Hindlimb muscle (tissue), 1 donor: ENCODE results near the gene TCF7L2. TPM values are rescaled to one million over a fixed set of nuclear protein-coding genes. Genes with fewer than 3 reads are reported as not detected.

Experiments
- DNase-seq: peaks from one replicate; pipeline ENCODE4 v3.0.0-alpha.2; 2013
- polyA plus RNA-seq: library from polyadenylated mRNA; unstranded; fragments of 120-200 nt; gene quantifications from one replicate; pipeline ENCODE4 v1.2.1, GENCODE V29; 2013; ENCODE audit not compliant: insufficient read length

The TCF7L2 gene
- polyA plus RNA-seq, 1 donor: 55.8 TPM

DNA sequence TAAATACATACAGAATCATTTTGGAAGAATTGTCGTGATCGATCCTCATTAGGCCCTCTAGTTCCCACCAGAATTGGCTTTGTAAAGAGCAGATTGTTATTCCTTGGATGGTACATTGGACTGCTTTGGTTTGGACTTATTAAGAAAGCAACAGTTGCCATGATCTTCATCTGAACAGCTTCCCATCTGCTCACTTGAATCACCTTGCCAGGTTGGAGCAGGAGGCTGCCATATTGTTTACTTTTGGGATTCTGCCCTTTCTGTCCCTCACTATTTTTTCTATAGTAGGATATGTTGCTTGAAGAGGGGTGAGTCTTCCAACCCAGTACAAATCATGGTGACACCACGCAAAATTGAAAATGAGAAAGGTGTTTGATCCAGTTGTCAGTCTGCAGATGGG is 199.6 kb downstream of the TCF7L2 start:
- no peak for DNase-seq

DNA sequence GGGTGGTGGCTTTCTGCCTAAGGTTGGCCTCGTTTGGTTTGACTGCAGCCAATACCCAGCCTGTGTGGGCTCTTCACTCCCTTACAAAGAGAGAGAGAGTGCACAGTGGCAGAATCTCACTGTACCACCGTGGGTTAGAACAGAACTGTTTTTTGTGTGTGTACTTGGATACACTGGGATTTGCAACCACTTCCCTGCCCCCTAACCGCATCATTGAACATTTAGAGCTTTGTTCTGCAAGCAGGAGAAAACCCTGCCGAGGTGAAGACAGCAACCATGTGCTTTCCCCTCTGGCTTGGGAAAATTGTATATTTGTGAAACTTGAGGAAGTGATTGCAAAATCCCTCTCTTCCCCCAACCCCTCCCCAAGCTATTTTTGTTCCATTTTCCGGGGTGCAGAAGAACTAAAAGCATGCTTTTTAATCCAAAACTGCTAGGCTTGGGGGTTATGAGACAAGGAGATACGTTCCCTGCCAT is 201.2 kb downstream of the TCF7L2 start:
- no peak for DNase-seq

DNA sequence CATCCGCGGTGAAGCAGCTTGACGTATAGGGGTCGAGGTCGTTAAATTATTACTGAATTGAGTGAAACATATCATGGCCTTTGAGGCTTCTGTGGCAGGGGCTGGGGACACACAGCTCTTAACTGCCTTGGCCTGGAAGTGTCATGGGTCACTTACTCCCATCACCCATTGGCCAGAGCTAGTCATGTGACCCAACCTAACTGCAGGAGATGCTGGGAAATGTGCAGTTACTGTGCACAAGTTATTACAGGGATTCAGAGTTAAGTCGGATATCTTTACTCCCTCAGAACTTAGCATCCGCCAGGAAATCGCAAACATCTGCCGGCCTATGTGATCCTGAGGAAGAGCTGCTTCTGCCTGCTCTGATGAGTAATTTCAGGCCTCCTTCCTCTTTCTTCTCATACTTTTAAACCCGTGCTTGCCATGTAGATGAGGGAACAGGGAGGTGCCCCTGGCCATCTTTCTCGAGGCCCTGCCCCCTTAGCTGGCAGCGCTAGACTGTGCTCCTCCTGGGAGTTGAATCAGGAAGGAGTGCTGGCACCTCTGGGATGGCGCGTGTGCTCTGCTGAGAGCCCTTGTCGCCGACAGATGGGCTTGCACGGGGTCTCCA is 203.6 kb downstream of the TCF7L2 start:
- no peak for DNase-seq

- no peak for DNase-seq
Measured at GRCh38 chr10:113157441-113157840, 207.4 kb downstream of the TCF7L2 start.

DNA sequence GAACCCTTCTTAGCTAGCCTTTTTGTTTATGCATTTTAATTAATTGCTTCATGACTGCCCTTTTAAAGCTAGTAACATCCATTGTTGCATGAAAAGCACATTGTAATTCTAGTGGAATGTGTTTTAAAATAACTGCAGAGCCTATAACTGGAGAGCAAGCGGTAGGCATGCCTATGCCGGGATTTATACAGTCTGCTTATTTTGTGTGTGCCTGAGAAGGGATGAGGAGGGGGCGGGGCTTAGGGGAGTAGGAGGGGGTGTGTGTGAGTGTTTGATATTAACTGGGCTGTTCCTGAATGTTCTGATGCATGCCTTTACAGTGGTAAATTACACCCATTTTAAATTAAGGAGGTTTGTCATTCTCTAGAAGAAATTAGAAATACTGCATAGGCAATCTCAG is 208.1 kb downstream of the TCF7L2 start:
- DNase-seq: no peak

DNA sequence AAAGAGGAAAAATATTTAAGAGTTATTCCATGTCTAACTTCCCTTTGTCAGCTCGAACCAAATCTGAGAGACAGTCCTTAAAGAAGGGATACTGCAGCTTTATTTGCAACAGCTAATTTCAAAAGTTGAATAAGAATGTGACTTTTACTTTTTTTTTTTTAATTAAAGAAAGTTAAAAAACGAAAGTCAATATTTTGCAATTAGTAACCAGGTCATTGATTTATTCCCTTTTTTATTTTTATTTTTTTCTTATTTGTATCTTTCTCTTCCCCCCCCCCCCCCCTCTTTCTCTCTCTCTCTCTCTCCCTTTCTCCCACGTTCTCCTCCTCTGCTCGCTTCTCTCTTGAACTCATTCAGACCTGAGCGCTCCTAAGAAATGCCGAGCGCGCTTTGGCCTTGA is 209.5 kb downstream of the TCF7L2 start:
- no peak for DNase-seq

- no peak for DNase-seq
Measured at GRCh38 chr10:113160641-113161040, 210.6 kb downstream of the TCF7L2 start.

DNA sequence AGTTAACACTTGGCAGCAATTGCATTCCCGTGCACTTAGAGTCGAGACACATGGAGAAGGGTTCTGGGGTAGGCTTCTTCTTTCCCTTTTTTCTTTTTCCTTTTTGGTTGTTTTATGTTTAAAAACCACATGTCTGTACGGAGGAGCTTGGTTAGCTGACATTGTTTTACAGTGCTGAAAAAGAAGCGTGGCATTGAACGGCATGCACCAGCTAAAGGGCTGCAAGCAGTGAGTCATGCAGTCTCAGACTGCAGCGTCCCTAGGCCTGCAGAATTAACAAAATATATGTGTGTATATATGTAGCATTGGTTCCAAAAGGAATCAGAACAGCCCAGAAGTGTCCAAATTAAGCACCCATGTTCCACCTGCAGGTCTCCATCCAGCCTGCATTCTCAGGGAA is 211.0 kb downstream of the TCF7L2 start:
- no peak for DNase-seq

DNA sequence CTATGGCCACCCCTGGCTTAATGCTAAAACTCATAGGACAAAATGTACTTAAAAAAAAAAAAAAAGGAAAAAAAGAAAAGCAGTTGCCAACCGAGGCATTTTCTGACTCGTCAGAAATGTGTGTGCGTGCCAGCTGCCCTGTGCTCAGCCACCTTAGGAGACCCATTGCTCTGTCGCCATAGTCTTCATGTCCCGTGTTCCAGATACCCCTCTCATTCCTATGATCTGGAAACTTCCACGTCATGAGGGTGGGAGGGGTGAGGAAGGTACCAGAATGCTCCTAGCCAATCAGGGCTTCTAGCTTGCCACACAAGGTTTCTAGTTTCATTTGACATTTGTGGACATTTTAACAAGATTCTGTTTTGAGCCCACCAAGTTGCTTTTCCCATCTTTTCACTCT is 212.9 kb downstream of the TCF7L2 start:
- no peak for DNase-seq

GRCh38 chr10:113165673-113166072 is 215.6 kb downstream of the TCF7L2 start:
- no peak for DNase-seq

GRCh38 chr10:113167702-113168101 is 217.7 kb downstream of the TCF7L2 start:
- no peak for DNase-seq

DNA sequence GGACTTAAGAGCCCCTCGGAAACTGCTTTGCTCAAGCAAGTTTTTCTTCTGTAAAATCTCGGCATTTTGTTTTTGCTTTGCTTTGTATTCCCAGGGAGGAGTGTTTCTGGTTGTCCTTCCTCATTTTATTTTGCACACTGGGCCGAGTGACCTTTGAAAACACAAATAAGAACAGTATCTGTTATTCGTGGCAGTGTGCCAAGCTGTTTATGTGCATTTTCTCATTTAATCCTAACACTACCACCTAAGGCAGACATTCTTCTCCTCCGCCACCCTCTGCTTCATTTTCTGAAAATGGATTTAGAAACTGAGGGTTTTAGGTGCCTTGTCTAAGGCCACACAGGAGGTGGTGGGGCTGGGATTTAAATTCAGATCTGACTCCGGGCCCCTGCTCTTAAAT is 218.5 kb downstream of the TCF7L2 start:
- no peak for DNase-seq

DNA sequence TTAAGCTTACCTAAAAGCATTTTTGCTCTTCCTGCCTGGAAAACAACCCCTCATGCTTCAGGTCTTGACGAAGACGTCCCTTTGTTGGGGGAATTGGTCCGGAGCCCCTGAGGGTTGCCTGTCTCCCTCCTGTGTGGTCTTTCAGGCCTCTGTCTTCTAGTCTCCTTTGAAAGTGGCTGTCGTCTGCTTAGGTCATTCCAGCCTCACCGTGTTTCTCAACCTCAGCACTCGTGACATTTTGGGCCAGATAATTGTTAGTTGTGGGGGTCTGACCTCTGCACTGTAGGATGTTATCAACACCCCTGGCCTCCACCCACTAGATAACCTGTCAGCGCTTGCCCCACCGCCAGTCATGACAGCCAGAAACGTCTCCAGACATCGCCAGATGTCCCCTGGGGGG is 219.1 kb downstream of the TCF7L2 start:
- DNase-seq: no peak

DNA sequence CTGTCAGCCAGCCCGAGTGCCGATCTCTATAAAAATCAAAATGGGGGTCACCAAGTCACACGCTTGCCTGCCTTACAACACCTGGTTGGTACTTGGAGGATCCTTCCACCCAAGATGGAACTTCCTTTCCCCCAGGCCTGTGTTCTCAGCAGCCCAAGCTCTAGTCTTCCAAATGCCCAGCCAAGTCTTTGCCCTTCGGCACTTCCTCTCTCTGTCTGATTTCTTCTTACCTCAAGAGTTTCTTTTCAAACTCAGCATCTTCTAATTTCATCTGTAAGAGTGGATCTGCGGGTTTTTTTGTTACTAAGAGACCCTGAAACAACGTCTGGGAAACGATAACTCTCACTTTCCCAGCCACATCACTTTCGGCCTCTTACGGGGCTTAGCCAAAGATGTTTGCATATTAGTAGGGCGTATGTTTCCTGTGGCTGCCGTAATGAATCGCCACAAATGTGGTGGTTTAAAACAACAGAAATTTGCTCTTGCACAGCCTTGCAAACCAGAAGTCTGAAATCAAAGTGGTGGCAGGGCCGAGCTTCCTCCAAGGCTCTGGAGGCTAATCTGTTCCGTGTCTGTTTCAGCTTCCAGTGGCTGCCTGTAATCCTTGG is 219.9 kb downstream of the TCF7L2 start:
- no peak for DNase-seq

DNA sequence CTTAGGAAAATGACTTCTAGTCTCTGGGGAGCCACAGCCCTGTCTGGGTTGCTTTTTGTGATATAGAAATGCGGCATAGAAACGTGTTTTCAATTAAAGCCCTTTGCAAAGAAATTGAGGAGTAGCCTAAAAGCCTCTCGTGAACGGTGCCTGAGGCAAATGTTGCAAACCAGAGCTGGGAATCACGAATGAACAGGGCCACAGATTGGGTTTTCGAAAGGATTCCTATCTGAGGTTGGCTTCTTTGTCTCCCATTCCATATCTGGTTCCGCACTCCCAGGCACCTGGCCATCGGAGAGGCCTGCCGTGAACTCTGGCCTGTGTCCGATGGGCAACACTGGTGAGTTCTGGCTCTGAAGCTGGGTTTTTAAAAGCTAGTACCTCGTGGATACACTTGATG is 221.6 kb downstream of the TCF7L2 start:
- DNase-seq: no peak

GRCh38 chr10:113175176-113175575 is 225.1 kb downstream of the TCF7L2 start:
- no peak for DNase-seq

DNA sequence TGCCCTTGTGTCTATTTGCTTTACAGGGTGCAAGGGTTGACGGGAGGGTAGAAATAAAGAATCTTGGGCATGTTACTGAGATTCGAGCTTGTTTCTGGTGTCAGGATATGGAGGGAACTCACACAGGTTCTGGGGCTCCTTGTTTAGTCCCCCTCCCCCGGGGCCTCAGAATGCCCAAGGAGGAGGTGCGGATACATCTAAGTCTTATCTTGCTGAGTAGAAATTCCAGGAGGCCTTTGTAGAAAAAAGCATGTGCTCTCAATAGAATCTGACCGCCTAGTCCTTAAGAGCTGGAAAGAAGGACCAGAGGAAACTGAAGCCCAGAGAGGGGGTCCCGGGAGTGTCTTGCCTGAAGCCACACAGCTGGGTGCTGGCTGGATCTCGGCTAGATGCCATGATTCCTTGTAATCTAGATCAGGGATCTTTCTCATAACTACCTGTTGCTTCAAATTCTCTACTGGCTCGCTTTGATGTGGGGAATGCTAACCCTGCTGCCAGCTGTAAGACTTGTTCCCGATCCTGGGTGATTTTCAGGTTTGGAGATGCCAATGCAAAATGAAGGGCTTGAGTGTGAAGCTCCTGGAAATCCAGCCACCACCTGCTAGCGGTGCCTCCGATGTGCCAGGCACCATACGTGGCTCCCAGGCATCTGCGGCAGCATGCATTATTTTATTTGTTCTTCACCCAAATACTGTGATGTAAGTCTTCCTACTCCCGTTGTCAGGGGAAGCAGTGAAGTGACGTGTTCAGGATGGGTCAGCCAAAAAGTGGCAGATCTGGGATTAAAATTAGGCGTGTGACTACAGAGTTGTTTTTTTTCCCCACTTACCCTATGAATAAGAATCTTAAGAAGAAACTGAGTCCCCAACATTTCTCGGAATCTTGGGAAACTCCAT is 226.0 kb downstream of the TCF7L2 start:
- DNase-seq: no peak

- DNase-seq: no peak
Measured at GRCh38 chr10:113176652-113177155, 226.7 kb downstream of the TCF7L2 start.

- no peak for DNase-seq
Measured at GRCh38 chr10:113177156-113177935, 227.3 kb downstream of the TCF7L2 start.

DNA sequence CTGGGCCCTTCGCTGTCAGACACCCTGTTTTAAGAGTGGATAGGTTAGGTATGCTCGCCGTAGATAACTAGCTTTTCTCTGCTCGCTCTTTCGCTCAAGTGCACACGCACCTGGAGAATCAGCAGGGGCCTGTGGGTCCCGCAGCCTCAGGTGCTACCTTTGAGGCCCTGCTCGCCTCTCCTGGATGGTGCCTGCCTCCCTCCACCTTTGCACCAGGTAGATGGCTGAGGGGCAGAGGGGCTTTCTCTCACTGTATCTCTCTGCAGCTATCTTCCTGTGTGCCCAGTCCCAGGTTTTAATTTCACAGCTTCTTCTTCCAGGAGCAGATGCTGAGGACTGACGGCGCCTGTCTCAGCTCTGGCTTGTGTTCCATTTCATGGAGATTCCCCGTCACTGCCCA is 227.9 kb downstream of the TCF7L2 start:
- no peak for DNase-seq

DNA sequence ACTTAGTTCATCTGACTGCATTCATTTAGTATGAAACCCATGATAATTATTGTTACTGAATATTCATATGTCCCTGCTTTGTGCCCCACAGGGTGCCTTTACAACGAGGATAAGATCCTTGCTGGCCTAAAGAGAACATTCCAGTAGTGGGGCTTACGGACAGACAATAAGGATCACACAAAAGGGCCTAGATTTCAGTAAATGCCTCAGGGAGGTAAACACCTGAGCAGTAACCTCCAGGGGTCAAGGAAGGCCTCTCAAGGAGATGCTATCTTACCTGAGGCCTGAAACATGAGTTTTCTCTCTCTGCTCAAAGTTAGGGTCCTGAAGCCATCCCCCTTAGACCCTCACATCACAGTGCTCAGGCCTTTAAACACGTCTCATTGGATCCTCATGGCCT is 228.7 kb downstream of the TCF7L2 start:
- no peak for DNase-seq

DNA sequence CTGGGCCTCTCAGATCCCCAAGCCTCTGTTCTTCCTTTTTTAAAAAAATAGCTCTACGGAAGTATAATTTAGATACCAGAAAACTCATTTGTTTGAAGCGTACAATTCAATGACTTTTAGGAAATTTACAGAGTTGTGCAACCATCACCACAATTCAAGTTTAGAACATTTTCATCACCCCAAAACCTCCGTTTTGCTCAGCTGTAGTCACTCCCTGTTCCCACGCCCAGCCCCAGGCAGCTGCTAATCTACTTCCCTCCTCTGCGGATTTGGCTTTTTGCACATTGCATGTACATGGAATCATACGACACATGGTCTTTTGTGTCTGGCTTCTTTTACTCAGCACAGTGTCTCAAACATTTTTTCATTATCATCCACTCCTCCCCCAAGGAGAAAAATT is 229.2 kb downstream of the TCF7L2 start:
- no peak for DNase-seq

GRCh38 chr10:113179966-113180365 is 229.9 kb downstream of the TCF7L2 start:
- no peak for DNase-seq
